GM19324 (cell line): ENCODE results near the gene COPE.
"Not testable (repeated sequence)": the region's sequence is repeated elsewhere in the genome, so short reads cannot be mapped to it uniquely, and the experiment has no call there.

Experiments
- ATAC-seq: cut with Tn5 transposase; IDR thresholded peaks from one replicate; pipeline ENCODE4 v1.9.1; 2021; ENCODE audit warnings: mild to moderate bottlenecking, moderate library complexity; ENCODE audit not compliant: unreplicated experiment, low FRiP score

The COPE gene

GRCh38 chr19:18941628-18942354 is 22.6 kb upstream of the COPE start:
- ATAC-seq = no peak

DNA sequence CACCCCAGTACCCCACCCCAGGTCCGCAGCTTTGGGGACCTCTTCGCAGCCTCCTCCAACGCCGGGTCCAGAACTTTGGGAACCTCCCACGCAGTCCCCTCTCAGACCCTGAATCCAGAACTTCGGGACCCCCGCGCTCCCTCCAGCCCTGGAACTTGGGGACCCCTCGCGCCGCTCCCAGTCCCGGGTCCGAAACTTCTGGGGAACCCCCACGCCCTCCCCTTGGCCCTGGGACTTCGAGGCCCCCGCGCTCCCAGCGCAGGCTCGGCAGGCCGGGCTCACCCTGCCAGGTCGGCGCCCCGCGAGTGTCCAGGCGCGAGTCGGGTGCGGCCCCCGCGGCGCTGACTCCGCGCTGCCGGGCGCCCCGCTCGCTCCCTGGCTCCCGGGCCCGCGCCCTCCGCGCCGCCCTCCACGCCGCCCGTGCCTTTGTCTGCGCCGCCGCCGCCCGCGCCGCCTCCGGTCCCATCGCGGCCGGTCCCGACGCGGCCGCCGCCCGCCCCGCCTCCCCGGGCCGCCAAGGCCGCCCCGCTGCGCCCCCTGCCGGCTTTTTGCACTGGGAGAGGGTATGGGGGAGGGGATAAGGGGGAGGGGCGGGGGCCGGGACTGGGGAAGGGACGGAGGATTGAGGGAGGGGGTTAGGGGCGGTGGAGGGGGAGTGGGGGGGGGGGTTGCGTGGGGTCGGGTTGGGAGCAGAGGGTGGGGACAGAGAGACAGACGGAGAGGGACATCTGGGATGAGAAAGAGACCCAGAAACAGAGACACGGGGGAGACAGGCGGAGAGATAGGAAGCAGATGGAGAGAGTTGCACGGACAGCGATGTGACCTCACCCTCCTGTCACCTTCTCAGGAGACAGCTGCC is 21.8 kb upstream of the COPE start, which contains the start of gene HOMER3:
Gene HOMER3 (minus strand): TSS at position 449 of the 859 bp plus-strand sequence. CDS start 2,235 bp downstream, outside the sequence.
- no peak for ATAC-seq

DNA sequence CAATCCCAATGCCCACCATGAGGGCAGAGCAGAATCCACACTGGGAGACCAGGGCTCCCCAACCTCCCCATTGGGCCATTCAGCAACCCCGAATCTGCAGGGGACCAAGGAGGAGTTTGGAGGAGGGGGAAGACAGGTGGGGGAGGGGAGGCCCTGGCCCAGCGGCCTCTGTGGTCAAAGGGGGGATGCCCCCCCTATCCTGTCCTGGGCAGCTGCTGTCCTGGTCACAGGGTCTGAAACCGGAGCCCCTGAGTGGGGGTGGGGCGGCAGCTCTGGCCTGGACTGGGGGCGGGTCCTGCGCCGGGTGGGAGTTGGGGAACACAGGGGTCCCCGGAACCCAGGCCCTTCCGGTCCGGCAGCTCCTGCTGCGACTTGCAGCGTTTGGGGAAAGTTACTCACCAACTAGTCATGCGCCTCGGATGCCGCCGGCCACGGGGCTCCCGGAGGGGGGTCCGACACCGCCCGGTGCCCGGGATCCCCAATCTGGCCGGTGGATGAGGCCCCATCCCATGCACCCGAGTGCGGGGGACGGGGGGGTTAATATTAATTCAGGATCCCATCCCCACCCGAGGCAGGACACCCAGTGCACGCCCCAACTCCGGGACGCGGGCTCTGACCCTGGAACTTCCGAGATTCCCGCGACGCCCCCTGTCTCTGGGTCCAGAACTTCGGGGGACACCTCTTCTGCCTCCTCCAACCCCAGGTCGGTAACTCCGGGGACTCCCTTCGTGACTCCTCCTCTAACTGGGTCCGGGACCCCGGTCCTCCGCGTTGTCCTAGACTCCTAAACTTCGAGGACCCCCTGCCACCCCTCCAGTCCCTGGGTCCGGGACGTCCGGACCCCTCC is 21.0 kb upstream of the COPE start:
- no peak for ATAC-seq

GRCh38 chr19:18939163-18939562 is 20.0 kb upstream of the COPE start:
- no peak for ATAC-seq

DNA sequence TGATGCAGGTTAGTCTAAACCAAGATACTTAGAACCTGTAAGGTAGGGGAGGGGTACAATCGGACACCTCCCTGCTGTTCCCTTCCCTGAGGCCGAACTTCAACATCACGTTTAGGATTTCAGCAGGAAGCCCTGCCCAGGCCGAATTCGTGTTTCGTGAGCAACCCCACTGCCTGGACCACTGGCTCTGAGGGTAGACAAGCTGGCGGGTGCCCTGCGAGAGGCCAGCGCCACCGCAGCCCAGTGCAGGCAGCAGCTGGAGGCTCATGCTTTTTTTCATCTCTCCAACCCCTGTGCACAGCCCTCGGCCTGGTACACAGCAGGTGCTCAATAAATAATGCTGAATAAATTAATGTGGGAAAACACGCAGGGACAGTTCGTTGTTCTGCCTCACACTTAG is 14.1 kb upstream of the COPE start:
- ATAC-seq = no peak

DNA sequence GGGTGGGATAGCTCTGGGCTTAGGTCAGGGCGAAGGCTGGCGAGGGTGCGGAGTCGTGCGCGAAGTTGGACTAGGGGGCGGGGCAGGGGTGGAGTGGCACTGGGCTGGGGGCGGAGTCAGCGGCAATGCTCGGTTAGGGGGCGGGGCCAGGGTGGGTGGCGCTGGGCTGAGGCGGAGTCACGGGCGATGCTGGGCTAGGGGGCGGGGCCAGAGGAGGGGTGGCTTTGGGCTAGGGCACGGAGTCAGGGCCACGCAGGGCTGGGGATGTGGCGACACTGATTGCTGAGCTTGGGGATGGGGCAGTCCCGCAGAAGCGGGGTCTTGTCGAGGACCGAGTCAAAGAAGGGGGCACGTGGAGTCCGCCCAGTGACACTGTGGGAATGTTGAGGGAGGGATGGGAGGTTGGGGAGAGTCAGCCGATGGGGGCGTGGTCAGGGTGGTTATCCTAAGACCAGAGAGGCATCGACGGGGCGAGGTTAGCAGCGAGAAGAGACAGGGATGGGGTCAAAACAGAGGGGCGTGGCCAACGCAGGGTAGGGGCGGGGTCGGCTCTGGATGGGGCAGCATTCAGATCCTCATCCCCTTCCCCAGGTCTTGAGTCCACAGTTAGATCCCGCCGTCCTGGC is 13.1 kb upstream of the COPE start:
- no peak for ATAC-seq

DNA sequence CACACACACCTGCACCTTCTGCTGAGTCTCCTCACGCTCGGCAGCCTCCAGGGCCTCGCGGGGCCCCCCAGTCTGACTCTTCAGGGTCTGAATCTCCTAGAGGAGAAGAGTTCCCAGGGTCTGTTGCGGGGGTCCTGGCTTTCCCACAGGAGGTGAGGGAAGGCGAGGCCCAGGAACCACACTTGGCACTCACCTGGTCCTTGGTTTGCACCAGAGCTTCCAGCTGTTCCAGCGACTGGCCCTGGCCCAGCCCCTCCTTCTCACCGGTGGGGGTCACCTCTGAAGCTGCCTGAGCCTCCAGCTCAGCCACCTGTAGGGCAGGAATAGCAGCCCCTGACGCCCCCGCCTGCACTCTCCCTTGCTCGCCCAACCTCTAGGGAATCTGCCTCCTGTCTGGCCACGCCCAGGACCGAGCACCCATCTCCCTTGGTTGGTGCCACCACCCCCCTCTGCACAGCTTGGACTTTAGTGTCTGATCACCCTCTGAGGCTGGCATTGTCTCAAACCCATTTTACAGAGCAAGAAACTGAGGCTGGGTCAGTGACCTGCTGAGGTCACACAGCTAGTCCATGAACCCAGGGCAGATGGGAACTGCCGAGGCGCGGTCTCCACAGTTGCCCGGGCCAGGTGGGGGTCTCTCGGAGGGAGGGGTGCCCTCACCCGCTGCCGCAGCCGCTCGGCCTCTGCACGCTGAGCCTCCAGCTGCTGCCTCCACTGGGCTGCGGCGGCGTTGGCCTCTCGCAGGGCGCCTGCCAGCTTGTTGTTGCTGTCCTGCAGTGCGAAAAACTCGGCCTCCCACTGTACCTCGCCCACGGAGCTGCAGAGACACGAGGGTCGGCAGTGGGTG is 12.4 kb upstream of the COPE start:
- no peak for ATAC-seq

- no peak for ATAC-seq
These were observed 10.1 kb upstream of the COPE start for GRCh38 chr19:18929311-18929710.

DNA sequence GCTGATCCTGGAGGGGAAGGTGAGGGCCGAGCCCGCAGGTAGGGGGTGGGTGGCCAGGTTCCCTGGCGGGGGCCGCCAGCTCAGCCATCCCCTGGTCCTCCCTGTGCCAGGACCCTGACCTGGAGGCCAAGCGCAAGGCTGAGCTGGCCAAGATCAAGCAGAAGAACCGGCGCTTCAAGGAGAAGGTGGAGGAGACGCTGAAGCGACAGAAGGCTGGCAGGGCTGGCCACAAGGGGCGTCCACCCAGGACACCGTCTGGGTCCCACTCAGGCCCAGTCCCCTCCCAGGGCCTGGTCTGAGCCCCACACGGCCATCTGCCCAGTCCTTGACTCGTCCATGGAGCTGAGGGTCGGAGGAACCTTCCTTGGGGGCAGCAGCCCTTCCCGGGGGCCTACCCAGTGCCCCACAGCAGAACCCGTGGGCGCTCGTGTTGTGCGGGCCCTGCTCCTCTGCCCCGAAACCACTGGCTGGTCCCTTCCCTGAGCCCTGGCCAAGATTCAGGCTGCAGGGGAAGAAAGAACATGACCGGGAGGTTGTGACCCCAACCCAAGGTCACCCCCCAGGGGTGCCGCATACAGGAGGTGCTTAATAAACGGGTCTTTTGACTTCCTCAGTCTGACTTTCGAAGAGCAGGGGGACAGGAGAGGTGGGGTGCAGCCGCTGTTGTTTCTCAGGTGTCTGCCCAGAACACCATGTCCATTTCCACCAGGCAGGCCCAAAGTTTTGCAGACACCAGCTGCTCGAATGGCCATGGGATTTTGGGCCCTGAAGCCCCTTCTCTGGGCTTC is 9.0 kb upstream of the COPE start:
- no peak for ATAC-seq

- ATAC-seq = no peak
These were observed 5.6 kb upstream of the COPE start for GRCh38 chr19:18924684-18925213.

DNA sequence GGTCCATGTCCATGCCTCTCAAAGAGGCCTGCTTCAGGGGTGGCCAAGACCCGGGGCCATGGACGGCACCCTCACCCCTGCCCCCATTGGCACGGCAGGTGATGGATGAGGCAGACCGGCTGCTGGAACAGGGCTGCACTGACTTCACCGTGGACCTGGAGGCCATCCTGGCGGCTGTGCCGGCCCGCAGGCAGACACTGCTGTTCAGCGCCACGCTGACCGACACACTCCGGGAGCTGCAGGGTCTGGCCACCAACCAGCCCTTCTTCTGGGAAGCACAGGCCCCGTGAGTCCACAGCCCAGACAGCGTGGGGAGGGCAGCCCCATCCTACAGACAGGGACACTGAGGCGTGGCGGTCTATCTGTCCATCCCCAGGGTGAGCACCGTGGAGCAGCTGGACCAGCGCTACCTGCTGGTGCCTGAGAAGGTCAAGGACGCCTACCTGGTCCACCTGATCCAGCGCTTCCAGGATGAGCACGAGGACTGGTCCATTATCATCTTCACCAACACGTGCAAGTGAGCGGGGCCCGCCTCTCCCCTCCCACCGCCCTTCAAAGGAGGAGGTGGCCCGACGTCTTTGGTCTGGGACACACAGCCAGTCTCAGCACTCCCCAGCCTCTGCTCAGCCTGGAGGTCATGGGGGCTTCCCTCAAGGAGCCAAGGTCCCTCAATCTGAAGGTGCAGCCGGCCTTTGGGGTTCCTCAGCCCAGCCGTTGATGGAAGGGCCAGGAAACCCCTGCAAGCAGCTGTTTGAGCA is 3.2 kb upstream of the COPE start:
- no peak for ATAC-seq

- no peak for ATAC-seq
These were observed 2.4 kb upstream of the COPE start for GRCh38 chr19:18921593-18921992.

DNA sequence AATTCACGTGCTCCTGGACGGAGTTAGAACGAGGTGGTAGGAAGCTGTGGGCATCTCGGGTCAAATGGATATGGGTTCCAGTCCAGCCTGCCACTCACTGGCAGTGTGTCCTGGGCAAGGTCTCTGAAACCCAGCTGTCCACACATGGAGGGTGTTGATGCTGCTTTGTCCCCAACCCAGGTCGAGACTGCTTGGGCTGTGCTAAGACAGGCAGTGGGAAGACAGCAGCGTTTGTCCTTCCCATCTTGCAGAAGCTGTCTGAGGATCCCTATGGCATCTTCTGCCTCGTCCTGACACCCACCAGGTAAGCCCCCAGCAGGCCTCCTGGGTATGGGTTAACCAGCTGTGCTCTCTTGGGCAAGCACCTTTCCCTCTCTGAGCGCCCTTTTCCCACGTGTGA is 1.2 kb upstream of the COPE start:
- ATAC-seq = no peak

DNA sequence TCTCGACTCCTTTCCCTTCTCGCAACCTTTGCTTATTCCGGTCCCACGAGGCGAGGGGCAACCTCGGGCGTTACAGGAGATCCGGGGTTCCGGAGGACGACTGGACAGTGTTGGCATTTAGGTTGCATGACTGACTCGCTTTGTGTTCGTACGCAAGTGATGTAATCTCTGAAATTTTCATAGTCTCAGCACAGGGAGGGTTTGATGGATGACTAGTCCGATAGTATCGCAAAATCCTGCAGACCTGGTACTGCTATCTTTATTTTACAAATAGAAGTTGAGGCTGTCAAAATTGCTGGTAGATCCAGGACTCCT is 670 bp upstream of the COPE start:
- no peak for ATAC-seq

DNA sequence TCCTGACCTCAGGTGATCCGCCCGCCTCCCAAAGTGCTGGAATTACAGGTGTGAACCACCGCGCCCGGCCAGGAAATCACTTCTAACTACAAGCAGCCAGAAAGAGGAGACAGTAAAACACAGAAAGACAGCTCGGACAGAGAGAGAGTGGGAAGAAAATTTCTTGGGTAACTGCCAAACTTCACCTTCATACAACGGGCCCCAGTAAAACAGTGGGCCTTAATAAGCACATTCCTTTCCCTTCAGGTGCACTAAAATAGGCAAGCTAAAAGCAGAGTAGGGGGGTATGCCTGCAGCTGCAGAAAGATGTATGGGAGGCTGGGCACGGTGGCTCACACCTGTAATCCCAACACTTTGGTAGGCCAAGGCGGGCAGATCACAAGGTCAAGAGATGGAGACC is 1.6 kb downstream of the COPE start:
- not testable (repeated sequence) for ATAC-seq

DNA sequence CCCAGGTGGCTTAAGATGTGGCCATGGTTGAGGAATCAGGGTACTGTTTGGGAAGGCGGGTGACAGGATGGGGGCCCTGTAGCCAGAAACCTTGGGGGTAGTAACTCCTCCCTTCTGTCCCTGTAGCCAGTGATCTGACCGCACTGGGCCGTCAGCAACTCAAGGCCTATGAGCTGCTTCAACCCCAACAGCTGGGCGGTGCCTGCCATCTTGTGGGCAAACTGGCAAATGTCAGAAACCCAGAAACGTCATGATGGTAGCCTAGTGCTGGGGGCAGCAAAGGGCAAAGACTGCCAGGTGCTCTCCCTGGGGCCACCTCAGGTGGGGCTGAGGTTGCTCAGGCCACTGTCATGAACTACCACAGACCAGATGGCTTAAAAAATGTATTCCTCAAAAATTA is 3.5 kb downstream of the COPE start:
- ATAC-seq = no peak

DNA sequence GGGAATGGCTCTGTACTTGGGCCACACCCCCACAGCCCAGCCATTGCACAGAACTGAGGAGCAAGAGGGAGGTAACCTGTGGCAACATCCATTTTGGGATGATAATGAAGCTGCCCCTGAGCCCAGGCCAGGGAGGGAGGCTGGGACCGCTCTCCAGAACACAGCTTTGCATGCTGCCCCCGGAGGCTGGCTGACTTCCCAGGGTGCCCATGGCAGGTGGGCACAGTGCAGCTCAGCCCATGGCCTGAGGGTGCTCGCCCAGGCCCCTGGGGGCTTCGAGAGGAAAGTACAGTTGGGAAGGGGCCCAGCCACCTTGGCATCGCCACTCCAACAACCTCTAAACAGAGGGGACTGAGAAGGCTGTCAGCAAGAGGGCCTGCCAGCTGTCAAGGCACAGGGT is 5.7 kb downstream of the COPE start:
- no peak for ATAC-seq

DNA sequence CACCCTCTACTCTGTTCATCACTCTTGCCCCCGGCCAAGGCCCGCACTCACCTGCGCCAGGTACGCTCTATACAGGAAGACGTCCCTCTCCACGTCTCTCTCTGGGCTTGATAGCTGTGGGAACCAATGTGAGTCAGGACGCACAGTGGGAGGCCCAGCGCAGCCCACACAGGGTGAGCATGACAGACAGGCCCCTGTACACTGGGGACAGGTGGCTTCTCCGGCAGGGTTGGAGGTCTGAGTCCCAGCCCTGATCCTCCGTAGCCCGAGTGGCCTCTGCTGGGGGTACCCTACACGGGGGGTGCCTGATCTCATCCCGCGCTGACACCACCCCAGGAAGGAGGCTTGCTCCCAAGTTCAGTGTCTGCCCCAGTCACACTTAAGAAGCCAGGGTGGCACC is 6.3 kb downstream of the COPE start:
- no peak for ATAC-seq
